ENCODE data around the gene BOK. TPM values are rescaled to one million over a fixed set of nuclear protein-coding genes. Genes with fewer than 3 reads are reported as not detected.
A peak's percentile ranks its signal among the peaks of the same experiment; 100 is the strongest.

The BOK gene
- total RNA-seq, 1 experiment from 2014 or later = 33.9 TPM

GRCh38 chr2:241551998-241552737 lies 6.4 kb upstream of the BOK start:
- Histone ChIP-seq H3K4ac (ENCODE audit: low read depth, low read length) (no peak overlapping the region), H3K9ac (ENCODE audit: extremely low read depth, insufficient read length, low read length) (no peak overlapping the region), H3T11ph (ENCODE audit: low read length) (no peak overlapping the region), H3K4me1 (ENCODE audit: insufficient read depth, low read length) (peaks cover 5% of the 10 kb centered on the region; the same call in 1 of the 2 replicates), H2AK5ac (ENCODE audit: insufficient read length, low read length) (no peak overlapping the region), H3K14ac (ENCODE audit: insufficient read depth, low read length) (no peak overlapping the region; the same call in 1 of the 2 replicates), H4K5ac (ENCODE audit: insufficient read length, low read depth, low read length) (no peak overlapping the region), H3K79me1 (ENCODE audit: insufficient read depth, low read depth, low read length, poor library complexity, severe bottlenecking) (no peaks in the 10 kb centered on the region), H2BK20ac (ENCODE audit: low read depth, low read length, poor library complexity, severe bottlenecking) (no peak overlapping the region), H3K27ac (ENCODE audit: insufficient read length, low read depth, low read length) (no peak overlapping the region), H2BK5ac (ENCODE audit: insufficient read length, low read length) (no peak overlapping the region), H3K79me2 (ENCODE audit: insufficient read depth, low read length) (no peaks in the 10 kb centered on the region), H3K23me2 (ENCODE audit: insufficient read length, low read depth, low read length, poor library complexity, severe bottlenecking) (no peaks in the 10 kb centered on the region), H2BK12ac (ENCODE audit: insufficient read length, low read depth, low read length) (no peak overlapping the region), H3K23ac (ENCODE audit: insufficient read length, low read depth, low read length) (no peak overlapping the region), H2AFZ (ENCODE audit: low read length) (no peak overlapping the region), H3K56ac (ENCODE audit: insufficient read length, low read depth, low read length) (no peak overlapping the region), H3K4me2 (ENCODE audit: insufficient read depth, insufficient read length, low read length) (no peak overlapping the region), H4K20me1 (ENCODE audit: control insufficient read depth, insufficient read depth, insufficient read length) (no peaks in the 10 kb centered on the region), H2BK15ac (ENCODE audit: low read depth, low read length) (no peak overlapping the region), H3K18ac (ENCODE audit: insufficient read length, low read depth, low read length) (no peak overlapping the region), H3K27me3 (ENCODE audit: insufficient read depth, low read length) (no peaks in the 10 kb centered on the region), H4K8ac (replicated peaks; ENCODE audit: insufficient read length, low read depth, low read length) (no peak overlapping the region), H4K91ac (ENCODE audit: insufficient read length, low read depth, low read length) (no peak overlapping the region), H3K9me3 (ENCODE audit: control insufficient read depth, low read depth, low read length) (no peaks in the 10 kb centered on the region), H2BK120ac (ENCODE audit: low read depth, low read length, poor library complexity, severe bottlenecking) (no peak overlapping the region)
- peak; percentile 29 for DNase-seq
- no peaks in the 10 kb centered on the region; a peak in 1 of 7 replicates for H3K36me3 Mint-ChIP-seq (ENCODE audit: insufficient read depth in 1 of 3, low read depth in 3 of 3)
- no CpG with 5 or more reads among the region's 33 CpGs for WGBS (ENCODE audit: extremely low coverage, insufficient read length, low lambda C conversion rate)
- H3K9me3 Mint-ChIP-seq = peaks cover 0 to 3% of the 10 kb centered on the region in 2 experiments; a peak in 1 of 5 replicates
- H3K27ac Mint-ChIP-seq = peak overlapping the region in 1 of 3 experiments; percentile 82; a peak in 2 of 7 replicates
- H3K27me3 Mint-ChIP-seq (ENCODE audit: low read depth) = peaks cover 3% of the 10 kb centered on the region
- H3K4me3 Mint-ChIP-seq = no peak overlapping the region
- no peak for TF ChIP-seq CTCF (conservative IDR thresholded peaks at IDR 0.05)
- H3K4me1 Mint-ChIP-seq = peaks cover 13 to 14% of the 10 kb centered on the region in 2 experiments
